ENCODE results near the gene GAS2L1.

GAS2L1 gene

GRCh38 chr22:29310065-29310862, 3.8 kb downstream of the GAS2L1 start:
- DNase-seq: no peak

GRCh38 chr22:29310863-29311339, 4.5 kb downstream of the GAS2L1 start:
- peak; percentile 56 to 89 for DNase-seq

DNA sequence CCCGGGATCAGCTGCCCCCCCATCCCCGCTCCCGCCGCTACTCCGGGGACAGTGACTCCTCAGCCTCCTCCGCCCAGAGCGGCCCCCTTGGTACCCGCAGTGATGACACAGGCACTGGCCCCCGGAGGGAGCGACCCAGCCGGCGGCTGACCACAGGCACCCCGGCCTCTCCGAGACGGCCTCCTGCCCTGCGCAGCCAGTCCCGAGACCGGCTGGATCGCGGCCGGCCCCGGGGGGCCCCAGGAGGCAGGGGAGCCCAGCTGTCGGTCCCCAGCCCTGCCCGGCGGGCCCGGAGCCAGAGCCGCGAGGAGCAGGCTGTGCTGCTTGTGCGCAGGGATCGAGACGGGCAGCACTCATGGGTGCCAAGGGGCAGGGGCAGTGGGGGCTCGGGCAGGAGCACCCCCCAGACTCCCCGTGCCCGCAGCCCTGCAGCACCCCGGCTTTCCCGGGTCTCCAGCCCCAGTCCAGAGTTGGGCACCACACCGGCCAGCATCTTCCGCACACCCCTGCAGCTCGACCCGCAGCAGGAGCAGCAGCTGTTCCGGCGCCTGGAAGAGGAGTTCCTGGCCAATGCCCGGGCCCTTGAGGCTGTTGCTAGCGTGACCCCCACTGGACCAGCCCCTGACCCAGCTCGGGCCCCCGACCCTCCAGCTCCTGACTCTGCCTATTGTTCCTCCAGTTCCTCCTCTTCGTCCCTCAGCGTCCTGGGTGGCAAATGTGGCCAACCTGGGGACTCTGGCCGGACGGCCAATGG, 5.2 kb downstream of the GAS2L1 start:
- no peak for DNase-seq

DNA sequence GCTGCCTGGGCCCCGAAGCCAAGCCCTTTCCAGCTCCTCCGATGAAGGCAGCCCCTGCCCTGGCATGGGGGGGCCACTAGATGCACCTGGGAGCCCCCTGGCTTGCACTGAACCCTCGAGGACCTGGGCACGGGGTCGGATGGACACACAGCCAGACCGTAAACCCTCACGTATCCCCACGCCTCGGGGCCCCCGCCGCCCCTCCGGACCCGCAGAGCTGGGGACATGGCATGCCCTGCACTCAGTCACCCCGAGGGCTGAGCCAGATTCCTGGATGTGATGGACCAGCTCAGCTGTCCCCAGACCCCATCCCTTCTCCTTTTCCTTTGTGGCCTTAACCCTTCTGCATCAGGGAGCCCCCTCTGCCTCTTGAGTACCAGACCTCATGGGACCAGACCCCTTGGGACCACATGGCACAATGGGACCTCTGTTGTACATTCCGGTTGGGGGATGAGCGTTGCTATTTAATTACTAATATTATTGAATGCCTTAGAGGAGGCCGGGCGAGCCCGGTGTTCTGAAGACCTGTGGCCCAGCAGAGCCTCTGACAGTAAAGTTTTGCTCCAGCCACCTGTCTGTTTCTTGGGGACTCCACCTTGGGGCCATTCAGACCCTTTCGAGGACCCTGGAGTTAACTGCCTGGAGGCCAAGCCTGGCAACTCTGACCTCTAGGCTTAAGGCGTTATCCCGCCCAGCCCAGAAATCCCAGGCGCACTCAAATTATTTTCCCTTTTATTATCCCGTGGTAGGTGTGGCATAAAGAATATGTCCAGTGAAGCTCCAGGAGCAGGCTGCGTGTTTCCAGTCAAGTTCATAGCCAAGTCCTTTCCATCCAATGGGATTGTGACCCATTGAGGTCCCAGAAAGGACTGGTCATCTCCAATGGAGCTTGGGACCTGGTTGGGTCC, 6.0 kb downstream of the GAS2L1 start:
- no peak for DNase-seq

DNA sequence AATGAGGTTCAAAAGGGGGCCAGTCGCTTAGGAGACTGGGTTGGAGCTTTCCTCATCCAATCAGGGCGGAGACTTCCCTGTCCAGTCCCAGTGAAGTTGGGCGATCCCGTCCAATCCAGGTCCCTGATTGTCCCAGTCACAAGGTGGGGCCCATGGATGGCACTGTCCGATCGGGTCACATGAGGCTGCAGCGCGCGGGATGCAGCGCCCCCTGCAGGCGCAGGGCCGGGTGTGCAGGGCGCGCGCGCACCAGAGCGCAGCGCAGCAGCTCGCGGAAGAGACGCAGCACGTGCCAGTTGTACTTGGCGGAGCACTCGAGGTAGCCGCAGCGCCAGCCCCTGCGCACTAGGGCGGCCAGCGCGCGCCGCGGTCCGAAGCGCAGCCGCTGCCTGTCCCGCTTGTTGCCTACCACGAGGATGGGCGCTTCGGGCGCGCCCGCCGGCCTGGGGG, 6.7 kb downstream of the GAS2L1 start:
- DNase-seq: peak in 1 of 2 donors; percentile 43

DNA sequence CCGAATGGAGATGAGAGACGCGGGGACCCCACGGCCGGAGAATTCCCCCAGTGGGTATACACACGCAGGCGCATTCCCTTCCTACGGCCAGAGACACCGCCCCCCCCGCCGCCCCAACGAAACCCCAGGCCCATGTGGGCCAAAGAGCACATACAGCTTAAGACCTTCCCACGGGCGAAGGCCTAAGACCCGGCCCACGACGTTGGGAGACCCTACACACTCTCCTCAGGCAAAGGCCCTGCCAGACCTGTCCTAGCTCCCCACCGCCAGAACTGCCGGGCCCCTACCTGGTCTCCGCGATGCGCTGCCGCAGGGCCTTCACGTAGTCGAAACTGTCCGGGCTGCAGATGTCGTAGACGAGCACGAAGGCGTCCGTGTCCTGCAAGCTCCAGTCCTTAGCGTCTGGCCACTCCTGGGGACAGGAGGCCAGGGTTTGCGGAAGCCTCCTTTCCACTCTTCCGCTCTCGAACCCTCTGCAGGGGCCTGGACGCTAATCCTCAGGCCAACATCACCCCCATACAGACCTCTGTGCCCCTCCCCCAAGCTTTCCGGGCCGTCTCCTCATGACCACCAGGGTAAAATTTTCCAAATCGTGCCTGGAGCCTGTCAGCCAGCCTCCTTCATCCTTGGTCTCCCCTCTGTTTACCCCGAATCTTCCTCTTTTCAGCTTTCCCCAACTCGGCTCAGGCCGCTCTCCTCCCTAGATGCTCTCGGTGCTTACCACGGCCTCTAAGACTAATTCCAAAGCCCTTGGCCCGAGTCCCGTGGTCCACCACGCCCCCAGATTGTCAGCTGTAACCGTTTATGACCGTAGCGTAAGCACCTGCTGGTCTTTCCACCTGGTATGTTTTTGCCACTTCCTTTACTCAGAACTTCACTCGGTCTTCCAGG, 7.4 kb downstream of the GAS2L1 start:
- no peak for DNase-seq

- no peak for DNase-seq
These were observed 8.3 kb downstream of the GAS2L1 start for GRCh38 chr22:29314537-29315285.

DNA sequence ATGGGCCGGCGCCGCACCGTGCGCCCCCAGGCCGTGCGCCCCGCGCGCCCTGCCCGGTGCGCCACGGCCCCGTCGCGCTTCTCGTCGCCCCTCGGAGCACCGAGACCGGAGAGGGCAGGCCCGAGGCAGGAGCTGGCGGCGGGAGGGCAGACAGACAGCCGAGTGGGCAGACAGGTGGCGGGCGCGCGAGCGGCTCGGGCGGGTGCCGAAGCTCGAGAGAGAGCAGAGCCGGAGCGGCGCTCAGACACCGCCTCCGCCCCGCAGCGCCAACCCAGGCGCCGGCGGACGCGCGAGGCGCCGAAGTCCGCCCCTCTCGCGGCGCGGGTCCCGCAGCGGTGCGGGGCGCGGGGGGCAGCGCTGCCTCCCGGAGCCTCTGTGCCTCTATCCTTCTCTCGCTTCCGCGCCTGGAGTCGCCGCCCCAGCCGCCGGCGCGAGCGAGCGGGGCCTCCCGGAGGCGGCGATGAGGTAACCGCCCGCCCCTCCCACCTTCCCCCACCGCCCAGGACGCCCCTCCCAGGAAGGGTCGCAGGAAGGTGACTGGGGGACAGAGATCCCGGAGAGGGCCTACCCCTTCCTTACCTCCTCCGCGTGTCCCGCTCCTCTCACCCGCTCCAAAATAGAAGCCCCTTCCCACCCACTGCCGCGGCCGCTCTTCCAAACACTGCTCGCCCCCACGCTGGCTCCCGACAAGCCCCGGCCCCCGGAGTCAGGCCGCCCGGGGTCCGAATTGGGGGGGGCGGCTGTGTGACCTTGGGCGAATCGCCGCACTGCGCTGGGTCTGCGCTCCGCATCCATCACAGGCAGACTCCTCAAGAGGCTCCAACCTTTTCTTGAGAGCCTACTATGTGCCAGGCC, 9.1 kb downstream of the GAS2L1 start, which contains the start of gene RASL10A:
Gene RASL10A (minus strand): TSS at position 412 of the 855 bp plus-strand sequence. CDS start 451 bp downstream, outside the sequence.
- no peak for DNase-seq

GRCh38 chr22:29316141-29316828, 9.8 kb downstream of the GAS2L1 start:
- no peak for DNase-seq

GRCh38 chr22:29317827-29318454, 11.5 kb downstream of the GAS2L1 start:
- DNase-seq: no peak

DNA sequence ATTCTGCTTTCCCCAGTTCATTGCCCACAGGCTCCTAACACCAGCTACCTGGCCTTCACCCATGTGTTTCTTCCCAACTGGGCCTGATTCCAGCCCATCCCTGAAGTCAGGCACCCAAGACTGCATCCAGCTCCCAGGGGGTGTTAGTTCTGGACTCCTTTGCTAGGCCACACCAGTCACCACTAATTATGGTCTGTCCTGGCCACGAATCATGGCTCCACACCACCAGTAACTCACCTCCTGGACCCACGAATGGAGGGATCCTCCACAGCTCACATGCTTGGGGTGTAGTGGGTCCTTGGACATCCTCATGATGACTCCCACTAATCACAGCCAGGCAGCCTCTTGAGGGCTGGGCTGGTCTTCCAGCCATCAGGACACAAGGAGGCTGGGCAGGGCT, 12.6 kb downstream of the GAS2L1 start:
- DNase-seq: no peak

DNA sequence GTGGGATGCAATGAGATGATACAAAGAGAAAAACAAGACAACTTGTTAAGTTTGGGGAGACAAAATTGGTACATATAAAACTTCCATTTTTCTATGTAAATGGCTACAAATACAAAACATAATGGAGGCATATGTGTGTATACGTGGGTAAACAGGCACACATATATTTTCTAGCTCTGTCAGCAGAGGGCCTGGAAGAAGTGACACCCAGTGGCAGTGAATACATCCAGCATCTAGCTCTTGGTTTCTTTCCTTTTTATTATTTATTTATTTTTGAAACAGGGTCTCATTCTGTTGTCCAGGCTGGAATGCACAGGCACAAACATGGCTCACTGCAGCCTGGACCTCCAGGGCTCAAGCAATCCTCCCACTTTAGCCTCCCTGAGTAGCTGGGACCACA, 14.1 kb downstream of the GAS2L1 start:
- no peak for DNase-seq

- DNase-seq: no peak
These were observed 17.2 kb downstream of the GAS2L1 start for GRCh38 chr22:29323641-29324040.

DNA sequence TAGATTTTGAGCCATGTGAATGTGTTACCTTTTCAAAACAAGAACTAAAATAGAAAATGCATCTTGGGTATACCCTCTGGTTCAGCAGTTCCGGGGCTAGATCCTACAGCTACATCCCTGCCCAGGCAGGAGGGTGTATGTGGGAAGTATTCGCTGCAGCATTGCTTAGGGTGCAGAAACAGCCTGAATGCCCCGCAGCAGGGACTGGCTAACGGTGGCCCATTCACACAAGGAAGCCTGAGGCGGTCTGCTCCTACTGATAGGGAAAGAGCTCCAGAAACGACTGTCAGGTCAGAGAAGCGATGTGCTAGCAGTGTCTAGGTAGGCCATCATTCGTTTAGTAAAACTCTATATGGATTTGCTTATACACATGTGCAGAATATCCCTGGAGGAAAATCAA, 18.9 kb downstream of the GAS2L1 start:
- DNase-seq: no peak

- DNase-seq: no peak
These were observed 19.4 kb downstream of the GAS2L1 start for GRCh38 chr22:29325785-29326315.

GRCh38 chr22:29326481-29326880, 20.0 kb downstream of the GAS2L1 start:
- no peak for DNase-seq

- no peak for DNase-seq
These were observed 20.8 kb downstream of the GAS2L1 start for GRCh38 chr22:29327089-29327764.

GRCh38 chr22:29328055-29328454, 21.6 kb downstream of the GAS2L1 start:
- DNase-seq: no peak
